ENCODE measurements around the gene CPOX.
A peak's percentile ranks its signal among the peaks of the same experiment; 100 is the strongest.

CPOX gene

DNA sequence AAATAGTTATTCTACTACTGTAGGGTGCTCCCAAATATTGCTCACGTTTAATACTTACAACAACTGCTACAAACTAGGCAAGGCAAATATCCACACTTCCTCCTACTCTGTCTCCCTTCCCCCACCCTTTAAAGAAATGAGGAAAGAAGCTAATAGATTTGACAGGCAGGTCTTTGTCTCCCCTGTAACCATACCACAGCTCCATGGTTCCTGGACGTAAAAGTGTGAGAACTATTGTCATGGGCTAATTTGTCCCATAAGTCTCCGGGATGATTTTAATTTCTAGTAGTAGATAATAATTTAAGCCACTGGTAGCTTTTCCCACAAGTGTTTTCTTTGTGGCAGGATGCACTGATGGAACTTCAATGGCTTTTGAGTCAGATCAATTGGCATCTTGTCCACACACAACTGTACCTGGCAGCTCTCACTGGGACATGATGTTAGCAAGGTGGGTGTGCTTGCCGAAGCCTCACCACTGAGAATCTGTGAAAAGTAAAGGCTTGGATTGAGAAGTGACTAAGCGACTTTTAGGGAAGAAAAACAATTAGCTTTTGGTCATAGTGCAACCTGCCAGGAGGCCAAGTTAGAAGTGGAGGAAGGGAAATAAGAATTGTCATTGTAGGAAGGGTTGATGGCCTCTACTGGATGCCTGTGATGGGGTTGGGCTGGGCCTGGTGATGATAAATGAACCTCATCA is 1.4 kb upstream of the CPOX start:
- DNase-seq = no peak

DNA sequence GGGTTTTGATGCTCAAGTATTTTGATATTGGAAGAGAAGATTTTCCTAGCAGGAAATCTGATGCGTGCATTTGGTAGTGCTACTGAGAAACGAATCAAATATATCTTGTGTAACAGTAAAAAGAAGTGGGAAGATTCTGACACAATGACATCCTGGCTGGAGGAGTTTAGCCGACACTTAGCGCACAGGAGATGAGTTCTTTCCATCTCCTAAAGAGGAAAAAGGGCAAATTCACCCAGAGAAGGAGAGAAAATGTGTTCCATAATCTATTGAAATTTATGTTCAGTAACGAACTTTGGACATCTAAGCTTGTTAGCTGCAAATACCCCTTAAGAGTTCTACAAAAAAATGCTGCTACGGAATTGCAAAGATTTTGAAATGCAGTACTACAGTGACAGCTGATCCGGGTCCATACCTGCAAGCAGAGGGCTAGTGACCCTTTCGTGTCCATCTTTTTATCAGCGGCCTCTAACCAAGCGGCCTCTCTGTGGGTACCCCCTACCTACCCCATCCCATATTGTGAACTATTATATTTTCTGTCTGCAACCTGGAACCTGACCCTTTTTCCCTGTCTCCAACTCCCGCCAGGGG is 971 bp downstream of the CPOX start:
- no peak for DNase-seq

- no peak for DNase-seq
Observed at GRCh38 chr3:98589331-98590036, 3.9 kb downstream of the CPOX start.

GRCh38 chr3:98588065-98588464 is 5.3 kb downstream of the CPOX start:
- no peak for DNase-seq

GRCh38 chr3:98587654-98588053 is 5.8 kb downstream of the CPOX start:
- no peak for DNase-seq

GRCh38 chr3:98584547-98584946 is 8.9 kb downstream of the CPOX start:
- DNase-seq = no peak

GRCh38 chr3:98583766-98584165 is 9.6 kb downstream of the CPOX start:
- DNase-seq = no peak

DNA sequence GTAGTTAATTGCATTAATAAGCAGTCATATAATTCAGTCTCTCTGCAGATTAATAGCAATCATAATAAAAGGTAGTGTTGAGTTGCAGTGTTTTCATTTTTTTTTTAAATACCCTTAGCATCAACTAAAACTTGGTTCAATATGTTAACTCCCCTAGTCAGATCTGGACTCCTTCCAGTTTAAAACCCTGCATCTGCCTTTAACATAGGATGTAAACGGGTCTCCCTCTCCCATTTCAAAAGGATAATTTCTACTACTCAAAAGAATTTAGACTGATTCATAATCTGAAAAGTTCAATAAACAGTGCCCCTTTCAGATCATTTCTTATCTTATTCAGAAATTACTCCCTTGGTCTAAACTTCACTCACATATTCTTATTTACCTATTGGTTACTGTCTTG is 11.4 kb downstream of the CPOX start:
- no peak for DNase-seq

- DNase-seq = no peak
Observed at GRCh38 chr3:98581474-98581873, 11.9 kb downstream of the CPOX start.

- DNase-seq = no peak
Observed at GRCh38 chr3:98580401-98581386, 12.7 kb downstream of the CPOX start.

GRCh38 chr3:98577178-98577895 is 16.1 kb downstream of the CPOX start:
- DNase-seq = no peak

DNA sequence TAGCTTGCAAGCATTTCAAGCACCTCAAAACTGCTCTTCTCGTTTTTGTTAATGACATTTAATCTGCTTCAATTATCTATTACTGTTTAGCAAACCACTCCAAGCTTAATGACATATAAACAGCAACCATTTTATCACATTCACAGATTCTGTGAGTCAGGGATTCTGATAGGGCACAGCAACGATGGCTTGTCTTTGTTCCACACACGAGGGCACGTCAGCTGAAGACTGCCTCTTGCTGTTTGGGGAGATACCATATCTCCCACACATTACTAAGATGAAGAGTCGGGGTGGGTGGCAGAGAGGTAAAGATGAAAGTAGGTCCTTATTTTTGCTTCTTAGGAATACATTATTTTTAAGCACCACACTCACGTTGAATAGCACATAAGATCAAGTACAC is 19.3 kb downstream of the CPOX start:
- DNase-seq = no peak

DNA sequence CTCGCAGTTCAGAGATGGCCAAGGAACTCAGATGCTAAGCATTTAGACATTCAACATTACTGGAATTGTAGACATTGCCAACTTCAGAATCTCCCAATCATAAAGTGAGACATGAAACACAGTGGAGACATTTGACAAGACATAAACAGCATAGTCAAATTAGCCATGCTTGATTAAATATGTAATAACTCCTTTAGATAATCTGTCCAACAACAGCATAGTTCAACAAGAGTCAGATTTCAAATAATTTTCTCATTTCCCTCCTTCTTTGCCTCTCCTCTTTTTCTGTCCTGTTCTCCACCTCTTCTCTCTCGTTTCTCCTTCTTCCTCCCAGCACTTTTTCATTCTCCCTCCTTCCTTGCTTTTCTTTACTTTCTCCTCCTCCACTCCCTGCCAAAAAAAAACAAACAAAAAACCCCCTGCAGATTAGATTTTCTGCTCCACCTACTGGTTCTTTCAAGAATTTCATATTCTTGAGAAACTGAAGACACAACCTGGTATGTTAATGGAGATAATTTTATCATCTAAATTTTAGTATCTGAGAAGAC is 20.2 kb downstream of the CPOX start:
- DNase-seq = peak; percentile 33

DNA sequence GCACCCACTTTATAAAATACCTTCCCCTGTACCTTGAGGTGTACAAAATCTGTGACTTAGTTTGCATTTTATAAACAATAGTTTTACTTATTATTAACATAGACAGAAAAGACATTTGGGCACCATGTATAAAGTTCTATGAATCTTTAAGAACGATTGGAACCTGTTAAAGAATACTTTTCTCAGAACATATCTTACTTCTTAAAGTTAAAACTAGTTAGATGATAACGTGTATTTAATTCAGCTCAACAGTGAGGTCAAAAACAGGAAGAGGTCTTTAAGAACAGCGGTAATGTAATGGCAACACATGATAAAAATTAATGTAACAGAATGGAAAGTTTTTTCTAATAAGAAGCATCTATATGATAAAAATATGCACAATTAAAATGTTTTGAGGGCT is 25.0 kb downstream of the CPOX start:
- DNase-seq = no peak

DNA sequence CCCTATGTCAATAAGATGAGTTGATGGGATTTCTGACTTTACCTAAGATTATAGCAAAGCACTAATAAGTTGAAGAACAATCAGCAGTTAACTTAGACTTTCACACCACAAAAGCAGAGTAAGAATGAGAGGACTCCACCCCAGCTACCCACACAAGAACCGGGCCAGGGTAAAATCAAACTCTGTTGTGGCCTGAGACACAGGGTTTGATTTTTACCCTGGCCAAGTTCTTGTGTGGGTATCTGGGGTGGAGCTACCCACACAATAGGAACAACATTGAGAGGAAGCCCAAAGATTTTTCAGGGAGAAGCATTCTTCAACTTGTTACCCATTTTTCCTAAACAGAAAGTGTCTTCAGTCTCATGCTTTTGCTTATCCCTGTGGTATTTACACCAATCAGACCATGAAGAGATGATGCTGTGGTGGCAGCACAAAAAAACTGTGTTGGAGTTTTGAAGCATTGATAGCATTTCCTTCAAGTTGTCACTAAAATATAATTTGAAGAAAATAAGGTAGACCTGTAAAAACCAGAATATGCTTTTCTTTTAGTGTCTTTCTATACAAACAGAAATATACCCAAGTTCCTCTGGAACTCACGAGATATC is 25.6 kb downstream of the CPOX start:
- DNase-seq = peak; percentile 29

DNA sequence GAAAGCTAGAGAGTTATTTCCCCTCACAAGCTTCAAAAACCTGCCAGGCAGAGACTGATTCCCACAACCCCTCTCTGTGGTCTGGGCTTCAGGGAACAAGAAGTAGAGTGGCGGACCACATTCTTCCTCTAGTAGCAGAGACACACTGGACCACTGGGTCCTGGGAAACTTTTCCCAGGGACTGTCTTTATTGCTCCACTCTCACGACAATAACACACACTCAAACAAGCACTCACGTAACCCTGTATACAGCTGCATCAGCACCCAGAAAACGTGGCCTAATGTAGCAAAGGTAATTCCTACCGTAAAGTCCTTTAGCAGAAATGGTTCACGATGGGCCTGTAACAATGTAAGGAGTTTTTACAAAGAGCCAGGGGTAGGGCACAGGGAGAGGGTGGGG is 27.6 kb downstream of the CPOX start:
- DNase-seq = no peak

DNA sequence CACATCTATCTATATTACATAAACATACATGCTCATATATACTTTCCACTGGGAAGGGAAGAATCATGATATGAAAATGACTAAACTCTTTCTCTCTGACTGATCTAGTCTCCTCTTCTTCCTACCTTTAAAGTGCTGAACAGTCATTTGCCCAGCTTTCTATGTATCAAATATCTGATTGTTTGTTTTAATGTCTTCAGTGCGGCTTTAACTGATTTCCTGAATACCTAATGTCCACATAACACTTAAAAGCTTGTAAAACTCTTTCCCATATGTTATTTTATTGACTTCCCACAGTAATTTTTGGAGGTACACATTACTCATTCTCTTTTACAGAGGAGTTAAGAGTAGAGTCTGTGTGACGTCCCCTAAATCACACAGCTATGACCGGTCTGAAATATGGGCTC is 28.2 kb downstream of the CPOX start:
- DNase-seq = no peak

DNA sequence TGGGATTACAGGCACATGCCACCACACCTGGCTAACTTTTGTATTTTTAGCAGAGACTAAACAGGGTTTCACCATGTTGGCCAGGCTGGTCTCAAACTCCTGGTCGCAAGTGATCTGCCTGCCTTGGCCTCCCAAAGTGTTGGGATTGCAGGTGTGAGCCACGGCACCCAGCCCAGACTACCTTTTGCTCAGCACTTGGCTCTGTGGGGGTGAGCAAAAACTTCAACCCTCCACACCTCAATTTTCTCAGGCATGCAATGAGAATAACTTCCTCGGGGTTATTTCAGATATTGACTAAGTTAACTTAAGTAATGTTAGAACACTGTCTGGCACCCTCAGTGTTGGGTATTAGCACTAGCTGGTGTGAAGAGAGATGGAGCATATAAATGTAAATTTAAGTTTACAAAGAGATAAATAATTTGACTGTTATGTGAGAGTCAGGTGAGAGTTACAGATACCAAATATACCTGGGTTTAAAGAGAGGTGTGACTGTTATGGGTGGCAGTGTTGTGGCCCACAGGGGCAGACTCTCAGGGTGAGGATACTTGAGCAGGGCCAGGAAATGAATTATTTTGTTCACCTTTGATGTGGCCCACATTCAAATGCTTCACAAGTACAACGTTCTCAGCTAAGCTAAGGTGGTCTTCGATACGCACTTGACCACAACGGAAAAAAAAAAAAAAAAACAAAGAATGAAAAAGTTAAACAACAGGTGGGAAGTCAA is 29.0 kb downstream of the CPOX start:
- DNase-seq = peak; percentile 56

- peak; percentile 83 for DNase-seq
Observed at GRCh38 chr3:98563661-98564281, 29.6 kb downstream of the CPOX start.
